DOHH2 (cell line): ENCODE measurements around the gene SUSD1.

Experiments
- EZH2phosphoT487 ChIP-seq: fragments of 200-600 bp; sonication (generic); IDR thresholded peaks from 2 replicates; pipeline ENCODE4 v1.6.1; 2017; ENCODE audit warnings: borderline replicate concordance, mild to moderate bottlenecking, antibody characterized with exemption, low read length, moderate library complexity, mixed read lengths
- TF ChIP-seq, protein P1 (sequence below): fragments of 200-600 bp; sonication (generic); IDR thresholded peaks from one replicate; pipeline ENCODE4 v1.5.1; 2014; ENCODE audit warnings: antibody characterized with exemption, mild to moderate bottlenecking, low read depth, low read length; ENCODE audit not compliant: poor library complexity, severe bottlenecking

- TF ChIP-seq, protein P1, sequence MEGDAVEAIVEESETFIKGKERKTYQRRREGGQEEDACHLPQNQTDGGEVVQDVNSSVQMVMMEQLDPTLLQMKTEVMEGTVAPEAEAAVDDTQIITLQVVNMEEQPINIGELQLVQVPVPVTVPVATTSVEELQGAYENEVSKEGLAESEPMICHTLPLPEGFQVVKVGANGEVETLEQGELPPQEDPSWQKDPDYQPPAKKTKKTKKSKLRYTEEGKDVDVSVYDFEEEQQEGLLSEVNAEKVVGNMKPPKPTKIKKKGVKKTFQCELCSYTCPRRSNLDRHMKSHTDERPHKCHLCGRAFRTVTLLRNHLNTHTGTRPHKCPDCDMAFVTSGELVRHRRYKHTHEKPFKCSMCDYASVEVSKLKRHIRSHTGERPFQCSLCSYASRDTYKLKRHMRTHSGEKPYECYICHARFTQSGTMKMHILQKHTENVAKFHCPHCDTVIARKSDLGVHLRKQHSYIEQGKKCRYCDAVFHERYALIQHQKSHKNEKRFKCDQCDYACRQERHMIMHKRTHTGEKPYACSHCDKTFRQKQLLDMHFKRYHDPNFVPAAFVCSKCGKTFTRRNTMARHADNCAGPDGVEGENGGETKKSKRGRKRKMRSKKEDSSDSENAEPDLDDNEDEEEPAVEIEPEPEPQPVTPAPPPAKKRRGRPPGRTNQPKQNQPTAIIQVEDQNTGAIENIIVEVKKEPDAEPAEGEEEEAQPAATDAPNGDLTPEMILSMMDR, result no peak
- no peak for TF ChIP-seq EZH2phosphoT487
Observed at GRCh38 chr9:112032009-112032408, 143.1 kb downstream of the SUSD1 start.
